ENCODE results near the gene SPATA24.

Gene SPATA24

GRCh38 chr5:139382807-139383206 is 21.1 kb downstream of the SPATA24 start:
- no peak for DNase-seq (ENCODE audit: extremely low read depth, low read depth)
- TF ChIP-seq CTCF (IDR thresholded peaks at IDR 0.05; ENCODE audit: low read depth, low read length): no peak

- no peak for DNase-seq (ENCODE audit: extremely low read depth, low read depth)
- no peak for TF ChIP-seq CTCF (IDR thresholded peaks at IDR 0.05; ENCODE audit: low read depth, low read length)
Measured at GRCh38 chr5:139381837-139382761, 21.8 kb downstream of the SPATA24 start.

DNA sequence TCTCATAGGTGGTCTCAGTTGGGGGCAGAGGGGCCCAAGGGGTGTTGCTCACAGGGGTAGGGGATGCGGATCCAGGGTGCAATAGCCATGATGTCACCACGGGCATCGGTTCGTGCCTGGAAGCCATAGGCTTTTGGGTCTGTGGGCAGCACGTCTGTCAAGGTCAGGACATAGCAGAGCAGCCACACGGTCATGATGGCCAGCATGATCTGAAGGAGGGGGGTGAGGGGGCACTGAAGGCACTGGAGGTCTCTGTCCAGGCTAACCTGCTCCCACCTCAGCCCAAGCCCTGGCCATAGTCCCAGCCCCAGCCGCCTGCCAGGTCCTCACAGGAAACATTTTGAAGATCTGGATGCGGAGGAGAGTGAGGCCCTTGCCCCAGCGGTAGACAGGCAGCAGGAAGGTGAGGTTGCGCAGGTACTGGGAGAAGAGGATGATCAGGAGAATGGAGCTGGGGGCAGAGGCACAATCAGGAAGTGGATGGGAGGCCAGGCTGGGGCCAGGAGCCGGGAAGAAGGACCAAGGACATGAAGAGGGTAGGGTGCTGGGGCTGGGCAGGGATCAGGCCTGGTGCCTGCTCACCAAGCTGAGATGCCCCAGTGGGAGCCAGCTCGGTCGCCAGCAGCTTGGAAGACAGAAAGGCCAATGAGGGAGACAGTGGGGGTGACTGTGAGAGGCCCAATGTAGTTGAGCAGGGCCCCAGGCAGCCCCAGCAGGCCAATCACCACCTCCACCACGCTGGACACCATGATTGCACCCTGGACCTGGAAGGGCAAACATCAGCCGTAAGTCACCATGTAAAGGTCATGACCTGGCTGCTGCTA is 24.1 kb downstream of the SPATA24 start:
- TF ChIP-seq CTCF (IDR thresholded peaks at IDR 0.05; ENCODE audit: low read depth, low read length): no peak
- DNase-seq (ENCODE audit: extremely low read depth, low read depth): no peak

GRCh38 chr5:139378941-139379361 is 24.9 kb downstream of the SPATA24 start:
- DNase-seq (ENCODE audit: extremely low read depth, low read depth): no peak
- no peak for TF ChIP-seq CTCF (IDR thresholded peaks at IDR 0.05; ENCODE audit: low read depth, low read length)

DNA sequence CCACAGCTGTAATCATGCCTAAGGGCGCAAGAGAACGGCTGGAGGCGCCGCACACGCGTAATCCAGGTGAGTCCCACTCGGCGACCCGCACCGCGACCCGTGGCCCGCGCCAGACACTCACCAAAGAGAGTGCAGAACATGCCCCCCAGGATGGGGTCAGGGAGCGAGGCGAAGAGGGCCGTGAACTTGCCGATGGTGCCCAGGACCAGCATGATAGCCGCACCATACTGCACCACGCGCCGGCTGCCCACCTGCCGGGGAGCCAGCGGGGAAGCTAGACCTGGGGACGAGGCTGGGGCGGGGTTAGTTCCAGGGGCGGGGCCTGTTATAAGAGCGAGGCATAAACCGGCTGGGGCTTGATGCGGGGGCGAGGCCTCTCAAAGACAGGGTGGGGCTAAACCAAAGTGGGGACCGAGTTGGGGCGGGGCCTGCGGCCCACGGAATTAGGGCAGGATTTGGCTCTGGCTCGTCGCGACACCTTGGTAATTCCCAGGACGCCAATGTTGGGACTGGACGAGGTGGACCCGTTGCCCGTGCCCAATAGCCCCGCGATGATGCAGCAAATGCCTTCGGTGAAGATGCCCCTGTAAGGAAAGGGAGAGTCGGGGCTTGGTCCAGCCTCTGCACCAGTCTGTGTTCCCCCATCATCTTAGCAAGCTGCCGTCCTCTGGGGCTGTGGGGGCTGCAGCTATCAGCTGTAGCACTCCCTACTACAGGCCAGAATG is 25.6 kb downstream of the SPATA24 start:
- TF ChIP-seq CTCF (IDR thresholded peaks at IDR 0.05; ENCODE audit: low read depth, low read length): no peak
- DNase-seq (ENCODE audit: extremely low read depth, low read depth): no peak

GRCh38 chr5:139377226-139377625 is 26.7 kb downstream of the SPATA24 start:
- no peak for DNase-seq (ENCODE audit: extremely low read depth, low read depth)
- no peak for TF ChIP-seq CTCF (IDR thresholded peaks at IDR 0.05; ENCODE audit: low read depth, low read length)
